ENCODE results near the gene RASAL3. TPM values are rescaled to one million over a fixed set of nuclear protein-coding genes. Genes with fewer than 3 reads are reported as not detected.

The RASAL3 gene
- total RNA-seq, 6 donors from 2014 or later, result 7.1 to 48.2 (median 16.7) TPM

DNA sequence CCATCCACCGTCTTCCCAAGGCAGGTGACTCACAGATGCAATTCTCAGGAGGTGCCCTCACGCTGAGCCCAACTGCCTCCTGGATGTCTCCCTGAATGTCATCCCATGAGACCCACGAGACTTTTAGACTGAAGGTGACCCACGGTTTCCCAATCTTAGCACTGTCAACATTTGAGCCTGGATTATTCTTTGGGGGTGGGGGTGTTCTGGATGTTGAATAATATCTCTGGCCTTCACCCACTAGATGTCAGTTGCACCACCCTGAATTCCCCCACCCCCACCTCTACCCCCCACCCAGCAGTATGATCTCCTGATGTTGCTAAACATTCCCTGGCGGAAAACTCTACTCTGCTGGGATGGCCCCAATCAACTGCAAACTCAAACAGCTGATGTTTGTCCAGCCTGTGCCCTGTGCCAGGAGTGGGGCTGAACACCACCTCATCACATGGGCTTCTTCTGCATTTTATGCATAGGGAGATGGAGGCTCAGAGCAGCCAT is 41.8 kb upstream of the RASAL3 start:
- Histone ChIP-seq H3K4me1 (peaks cover 0 to 12% (median 4%) of the 10 kb centered on the region in 4 donors), H3K9me3 (no peaks in the 10 kb centered on the region), H3K4me3 (no peak overlapping the region), H3K27me3 (peaks cover 0 to 17% (median 8%) of the 10 kb centered on the region in 4 donors), H3K36me3 (no peaks in the 10 kb centered on the region), H3K27ac (no peak overlapping the region)
- TF ChIP-seq, protein P1, sequence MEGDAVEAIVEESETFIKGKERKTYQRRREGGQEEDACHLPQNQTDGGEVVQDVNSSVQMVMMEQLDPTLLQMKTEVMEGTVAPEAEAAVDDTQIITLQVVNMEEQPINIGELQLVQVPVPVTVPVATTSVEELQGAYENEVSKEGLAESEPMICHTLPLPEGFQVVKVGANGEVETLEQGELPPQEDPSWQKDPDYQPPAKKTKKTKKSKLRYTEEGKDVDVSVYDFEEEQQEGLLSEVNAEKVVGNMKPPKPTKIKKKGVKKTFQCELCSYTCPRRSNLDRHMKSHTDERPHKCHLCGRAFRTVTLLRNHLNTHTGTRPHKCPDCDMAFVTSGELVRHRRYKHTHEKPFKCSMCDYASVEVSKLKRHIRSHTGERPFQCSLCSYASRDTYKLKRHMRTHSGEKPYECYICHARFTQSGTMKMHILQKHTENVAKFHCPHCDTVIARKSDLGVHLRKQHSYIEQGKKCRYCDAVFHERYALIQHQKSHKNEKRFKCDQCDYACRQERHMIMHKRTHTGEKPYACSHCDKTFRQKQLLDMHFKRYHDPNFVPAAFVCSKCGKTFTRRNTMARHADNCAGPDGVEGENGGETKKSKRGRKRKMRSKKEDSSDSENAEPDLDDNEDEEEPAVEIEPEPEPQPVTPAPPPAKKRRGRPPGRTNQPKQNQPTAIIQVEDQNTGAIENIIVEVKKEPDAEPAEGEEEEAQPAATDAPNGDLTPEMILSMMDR (IDR thresholded peaks at IDR 0.05), result no peak
- TF ChIP-seq POLR2AphosphoS5 (IDR thresholded peaks at IDR 0.05), result no peak
- TF ChIP-seq EP300 (IDR thresholded peaks at IDR 0.05), result no peak
- no peak for TF ChIP-seq POLR2A (IDR thresholded peaks at IDR 0.05)
- WGBS, 2 donors, result 72 to 73% methylated on average over 5 of the region's 5 CpGs
- DNase-seq (no peak), ATAC-seq (ENCODE audit: low FRiP score in 2 of 2) (no peak)

DNA sequence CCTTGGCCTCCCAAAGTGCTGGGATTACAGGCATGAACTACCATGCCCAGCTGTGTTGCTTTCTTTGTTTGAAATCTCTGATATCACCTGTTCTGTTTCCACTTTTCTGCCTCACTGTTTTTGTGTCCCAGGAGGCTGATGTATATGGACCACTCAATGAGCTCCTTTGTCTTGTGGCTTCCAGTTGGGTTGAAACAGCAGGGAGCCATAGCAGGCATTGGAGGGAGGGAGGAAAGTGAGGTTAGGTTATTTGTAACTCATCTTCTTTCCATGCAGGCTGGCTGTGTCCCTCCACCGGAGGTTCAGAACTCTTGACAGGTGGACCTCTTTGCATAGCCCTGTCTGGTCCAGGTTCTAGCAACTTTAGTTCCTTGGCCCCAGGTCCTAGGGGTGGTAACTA is 37.9 kb upstream of the RASAL3 start:
- Histone ChIP-seq H3K36me3 (no peaks in the 10 kb centered on the region), H3K27me3 (no peaks in the 10 kb centered on the region), H3K4me1 (no peaks in the 10 kb centered on the region), H3K9me3 (no peaks in the 10 kb centered on the region), H3K4me3 (no peak overlapping the region), H3K27ac (no peak overlapping the region)
- no peak for ATAC-seq (ENCODE audit: low FRiP score in 2 of 2)
- TF ChIP-seq, protein P1 (IDR thresholded peaks at IDR 0.05), result no peak
- TF ChIP-seq EP300 (IDR thresholded peaks at IDR 0.05) (no peak), POLR2A (IDR thresholded peaks at IDR 0.05) (no peak)
- no peak for DNase-seq
- WGBS, 2 donors, result 75 to 80% methylated on average over 1 of the region's 1 CpG

DNA sequence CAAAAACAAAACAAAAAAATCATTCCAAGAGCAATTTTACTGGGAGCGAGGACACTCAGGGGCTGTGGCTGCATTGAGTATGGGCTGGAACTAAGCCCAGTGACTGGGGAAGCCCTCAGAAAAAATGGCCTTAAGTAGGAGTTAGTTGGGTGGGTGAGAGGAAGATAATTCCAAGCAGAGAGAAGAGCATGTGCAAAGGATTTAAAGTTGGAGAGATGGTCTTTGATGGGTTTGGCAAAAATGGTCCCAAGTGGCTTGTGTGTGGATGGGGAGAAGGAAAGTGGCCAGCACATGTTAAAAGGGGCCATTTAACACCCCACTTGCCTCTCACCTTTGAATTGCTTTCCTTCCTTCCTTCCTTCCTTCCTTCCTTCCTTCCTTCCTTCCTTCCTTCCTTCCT is 37.3 kb upstream of the RASAL3 start:
- TF ChIP-seq POLR2A (IDR thresholded peaks at IDR 0.05) (no peak), POLR2AphosphoS5 (IDR thresholded peaks at IDR 0.05) (no peak), EP300 (IDR thresholded peaks at IDR 0.05) (no peak)
- TF ChIP-seq, protein P1 (IDR thresholded peaks at IDR 0.05), result no peak
- no peak for DNase-seq
- no peaks in the 10 kb centered on the region for H3K36me3 ChIP-seq
- H3K9me3 ChIP-seq, result no peaks in the 10 kb centered on the region
- H3K27ac ChIP-seq, result no peak overlapping the region
- no peak for ATAC-seq (ENCODE audit: low FRiP score in 2 of 2)
- WGBS, 2 donors, result 42 to 44% methylated on average over 1 of the region's 1 CpG
- no peaks in the 10 kb centered on the region for H3K4me1 ChIP-seq
- no peaks in the 10 kb centered on the region for H3K27me3 ChIP-seq
- H3K4me3 ChIP-seq, result no peak overlapping the region

DNA sequence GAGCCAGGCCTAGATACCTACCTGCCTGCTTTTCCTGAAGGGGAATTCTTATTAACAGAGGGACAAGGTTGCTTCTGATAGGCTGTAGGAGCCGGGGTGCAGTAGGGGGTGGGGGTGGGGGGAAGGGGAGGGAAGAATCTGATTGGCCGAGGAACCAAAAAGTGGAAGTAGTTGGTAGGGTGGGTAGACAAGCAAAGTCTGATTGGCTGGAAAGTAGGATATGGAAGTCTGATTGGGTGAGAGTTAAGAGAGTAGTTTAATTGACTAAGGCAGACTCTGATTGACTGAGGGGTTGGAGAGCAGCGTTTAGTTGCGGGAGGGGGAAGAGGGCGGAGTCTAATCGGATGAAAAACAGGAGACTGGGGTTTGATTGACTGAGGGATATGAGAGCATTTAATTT is 34.6 kb upstream of the RASAL3 start:
- H3K9me3 ChIP-seq, result no peaks in the 10 kb centered on the region
- H3K27ac ChIP-seq, result no peak overlapping the region
- TF ChIP-seq EP300 (IDR thresholded peaks at IDR 0.05) (no peak), POLR2AphosphoS5 (IDR thresholded peaks at IDR 0.05) (no peak), POLR2A (IDR thresholded peaks at IDR 0.05) (no peak)
- TF ChIP-seq, protein P1 (IDR thresholded peaks at IDR 0.05), result no peak
- ATAC-seq (ENCODE audit: low FRiP score in 2 of 2), result no peak
- no peaks in the 10 kb centered on the region for H3K4me1 ChIP-seq
- DNase-seq, result no peak
- no peaks in the 10 kb centered on the region for H3K36me3 ChIP-seq
- H3K4me3 ChIP-seq, result no peak overlapping the region
- WGBS, 2 donors, result 62 to 65% methylated on average over 6 of the region's 6 CpGs
- H3K27me3 ChIP-seq, result no peaks in the 10 kb centered on the region

DNA sequence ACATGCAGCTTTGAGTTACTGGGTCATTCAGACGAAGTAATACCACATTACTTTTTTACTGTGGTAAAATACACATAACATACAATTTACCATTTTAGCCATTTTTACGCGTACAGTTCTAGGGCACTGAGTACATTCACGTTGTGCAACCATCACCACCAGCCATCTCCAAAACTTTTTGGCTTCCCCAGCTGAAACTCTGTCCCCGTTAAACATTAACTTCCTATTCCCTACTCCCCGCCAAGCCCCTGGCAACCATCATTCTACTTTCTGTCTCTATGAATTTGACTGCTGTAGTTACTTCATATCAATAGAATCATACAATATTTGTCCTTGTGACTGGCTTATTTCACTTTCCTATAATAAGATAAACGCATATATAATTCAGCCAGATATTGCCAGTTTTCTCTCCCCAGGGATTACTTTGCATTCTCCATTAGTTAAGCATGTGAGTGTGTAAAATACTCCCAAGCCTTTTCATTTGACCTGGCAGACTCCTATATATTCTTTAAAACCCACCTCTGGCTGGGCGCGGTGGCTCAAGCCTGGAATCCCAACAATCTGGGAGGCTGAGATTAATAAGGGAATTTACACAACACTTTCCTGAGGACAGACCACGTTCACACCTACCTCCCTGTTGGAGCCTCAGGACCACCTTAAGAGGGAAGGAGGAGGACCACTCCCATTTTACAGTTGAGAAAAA is 34.0 kb upstream of the RASAL3 start:
- Histone ChIP-seq H3K4me1 (no peaks in the 10 kb centered on the region), H3K4me3 (no peak overlapping the region), H3K36me3 (no peaks in the 10 kb centered on the region), H3K27ac (no peak overlapping the region), H3K27me3 (no peaks in the 10 kb centered on the region), H3K9me3 (no peaks in the 10 kb centered on the region)
- ATAC-seq (ENCODE audit: low FRiP score in 2 of 2) (no peak), DNase-seq (no peak)
- no peak for TF ChIP-seq POLR2A (IDR thresholded peaks at IDR 0.05)
- no peak for TF ChIP-seq POLR2AphosphoS5 (IDR thresholded peaks at IDR 0.05)
- TF ChIP-seq EP300 (IDR thresholded peaks at IDR 0.05), result no peak
- TF ChIP-seq, protein P1 (IDR thresholded peaks at IDR 0.05), result no peak
- 65 to 72% methylated on average over 10 of the region's 10 CpGs for WGBS, 2 donors

All from upper lobe of left lung (tissue), 6 donors.